GM23338 (cell line): ENCODE results near the gene HSDL1. TPM values are rescaled to one million over a fixed set of nuclear protein-coding genes. Genes with fewer than 3 reads are reported as not detected.

Experiments used
- ATAC-seq: fragments of 200-7000 bp; cut with Tn5 transposase; 3 replicates; pipeline ENCODE4 v1.9.1; 2020
- DNase-seq: peaks from one replicate; pipeline ENCODE4 v3.0.0-alpha.2; 2015; ENCODE audit warnings: low spot score
- H2AFZ ChIP-seq: fragments of 200-600 bp; sonication (generic); 2 replicates; pipeline ENCODE4 v1.8.0; 2016; ENCODE audit warnings: antibody characterized with exemption, mild to moderate bottlenecking, moderate library complexity
- H3F3A ChIP-seq: fragments of 200-600 bp; sonication (generic); replicated peaks from 2 replicates; pipeline ENCODE4 v1.8.0; 2017; ENCODE audit warnings: antibody characterized with exemption, mixed run types, low read depth
- H3K27ac ChIP-seq: fragments of 200-600 bp; sonication (generic); 2 replicates; pipeline ENCODE4 v1.6.1; 2016; ENCODE audit warnings: low read depth
- H3K27me3 ChIP-seq: fragments of 200-600 bp; sonication (generic); 2 replicates; pipeline ENCODE4 v1.8.0; 2016; ENCODE audit warnings: mild to moderate bottlenecking, mixed run types, moderate library complexity; ENCODE audit not compliant: insufficient read depth
- H3K36me3 ChIP-seq: fragments of 200-600 bp; sonication (generic); 2 replicates; pipeline ENCODE4 v1.8.0; 2016; ENCODE audit warnings: mild to moderate bottlenecking; ENCODE audit not compliant: insufficient read depth
- H3K4me1 ChIP-seq: fragments of 200-600 bp; sonication (generic); 2 replicates; pipeline ENCODE4 v1.8.0; 2016; ENCODE audit warnings: mild to moderate bottlenecking, moderate library complexity; ENCODE audit not compliant: insufficient read depth
- H3K4me2 ChIP-seq: fragments of 200-600 bp; sonication (generic); 2 replicates; pipeline ENCODE4 v1.7.1; 2017; ENCODE audit warnings: mixed run types
- H3K4me3 ChIP-seq: fragments of 200-600 bp; sonication (generic); 2 replicates; pipeline ENCODE4 v1.6.1; 2016; ENCODE audit warnings: mixed run types
- H3K79me2 ChIP-seq: fragments of 200-600 bp; sonication (generic); replicated peaks from 2 replicates; pipeline ENCODE4 v1.8.0; 2017; ENCODE audit warnings: mild to moderate bottlenecking; ENCODE audit not compliant: insufficient read depth
- H3K9me2 ChIP-seq: fragments of 200-600 bp; sonication (generic); 2 replicates; pipeline ENCODE4 v1.8.0; 2017; ENCODE audit not compliant: insufficient read depth
- H4K20me1 ChIP-seq: fragments of 200-600 bp; sonication (generic); replicated peaks from 2 replicates; pipeline ENCODE4 v1.8.0; 2017; ENCODE audit warnings: mild to moderate bottlenecking; ENCODE audit not compliant: insufficient read depth
- H3K27ac Mint-ChIP-seq: 2 replicates; pipeline ENCODE4 v1.8.0; 2020; ENCODE audit warnings: inconsistent platforms, mild to moderate bottlenecking, moderate library complexity, mixed read lengths
- H3K27me3 Mint-ChIP-seq: 3 replicates; pipeline ENCODE4 v1.8.0; 2022; ENCODE audit warnings: low read depth, mild to moderate bottlenecking, moderate library complexity, mixed read lengths, inconsistent platforms; ENCODE audit not compliant: insufficient read depth, poor library complexity
- H3K36me3 Mint-ChIP-seq: 3 replicates; pipeline ENCODE4 v1.8.0; 2021; ENCODE audit warnings: low read depth, mild to moderate bottlenecking, inconsistent platforms, moderate library complexity, mixed read lengths
- H3K4me1 Mint-ChIP-seq: 3 replicates; pipeline ENCODE4 v1.8.0; 2020; ENCODE audit warnings: mild to moderate bottlenecking, inconsistent platforms, mixed read lengths
- H3K4me3 Mint-ChIP-seq: 3 replicates; pipeline ENCODE4 v1.8.0; 2021; ENCODE audit warnings: moderate library complexity, mild to moderate bottlenecking, inconsistent platforms, mixed read lengths
- H3K9me3 Mint-ChIP-seq: 3 replicates; pipeline ENCODE4 v1.8.0; 2020; ENCODE audit warnings: moderate library complexity, mild to moderate bottlenecking, inconsistent platforms, mixed read lengths
- NANOG ChIP-seq: IDR thresholded peaks from 2 replicates; pipeline ENCODE4 v1.6.1; 2016; ENCODE audit warnings: antibody characterized with exemption, borderline replicate concordance
- ZNF462 ChIP-seq: fragments of 250-450 bp; sonication (Bioruptor Pico); IDR thresholded peaks from 2 replicates; pipeline ENCODE4 v1.5.0; 2020; ENCODE audit warnings: mild to moderate bottlenecking, moderate library complexity
- polyA plus RNA-seq: library from polyadenylated mRNA; unstranded; fragments of >200 nt; fragmentation: Nextera tagmentation; extraction: Ambion mirVana; gene quantifications from 2 replicates; pipeline ENCODE4 v1.2.1, GENCODE V29; 2016
- total RNA-seq: library from RNA; depleted of rRNA; stranded (reverse); fragments of >200 nt; shearing (Covaris generic); gene quantifications from 2 replicates; pipeline ENCODE4 v1.2.3, GENCODE V29; 2014

HSDL1 gene
- total and polyA plus RNA-seq, 2 experiments from 2014 or later = 16.6 to 46.1 TPM

GRCh38 chr16:84105948-84106740 is 38.8 kb downstream of the HSDL1 start:
- H3K4me2 ChIP-seq = no peak overlapping the region

More at GRCh38 chr16:84105948-84106740, 38.8 kb downstream of the HSDL1 start:
- H3K27me3 ChIP-seq = no peaks in the 10 kb centered on the region
- peaks cover 3% of the 10 kb centered on the region; the same call in 1 of the 2 replicates for H3K36me3 ChIP-seq
- no peak overlapping the region for H2AFZ ChIP-seq
- Mint-ChIP-seq H3K27me3 (peaks cover 1% of the 10 kb centered on the region), H3K36me3 (peaks cover 6% of the 10 kb centered on the region; the same call in 1 of the 3 replicates), H3K4me3 (no peak overlapping the region), H3K4me1 (peaks cover 2% of the 10 kb centered on the region; the same call in 2 of the 3 replicates), H3K9me3 (no peaks in the 10 kb centered on the region), H3K27ac (no peak overlapping the region)
- H3K4me3 ChIP-seq = no peak overlapping the region
- no peaks in the 10 kb centered on the region for H3K4me1 ChIP-seq
- no peaks in the 10 kb centered on the region for H3K9me2 ChIP-seq
- peaks cover 24% of the 10 kb centered on the region; the same call in 1 of the 2 replicates for H4K20me1 ChIP-seq
- TF ChIP-seq NANOG = no peak
- TF ChIP-seq ZNF462 (CRISPR knock-in tag) = no peak
- ATAC-seq = no peak
- DNase-seq = no peak
- no peak overlapping the region for H3K27ac ChIP-seq
- peaks cover 98% of the 10 kb centered on the region for H3K79me2 ChIP-seq
- H3F3A ChIP-seq = no peaks in the 10 kb centered on the region
